GM18867 (cell line): ENCODE measurements around the gene ADGRG3.

ENCODE experiments used
- ATAC-seq: cut with Tn5 transposase; IDR thresholded peaks from one replicate; pipeline ENCODE4 v1.9.1; 2021; ENCODE audit warnings: mild to moderate bottlenecking, moderate library complexity; ENCODE audit not compliant: unreplicated experiment

Gene ADGRG3

DNA sequence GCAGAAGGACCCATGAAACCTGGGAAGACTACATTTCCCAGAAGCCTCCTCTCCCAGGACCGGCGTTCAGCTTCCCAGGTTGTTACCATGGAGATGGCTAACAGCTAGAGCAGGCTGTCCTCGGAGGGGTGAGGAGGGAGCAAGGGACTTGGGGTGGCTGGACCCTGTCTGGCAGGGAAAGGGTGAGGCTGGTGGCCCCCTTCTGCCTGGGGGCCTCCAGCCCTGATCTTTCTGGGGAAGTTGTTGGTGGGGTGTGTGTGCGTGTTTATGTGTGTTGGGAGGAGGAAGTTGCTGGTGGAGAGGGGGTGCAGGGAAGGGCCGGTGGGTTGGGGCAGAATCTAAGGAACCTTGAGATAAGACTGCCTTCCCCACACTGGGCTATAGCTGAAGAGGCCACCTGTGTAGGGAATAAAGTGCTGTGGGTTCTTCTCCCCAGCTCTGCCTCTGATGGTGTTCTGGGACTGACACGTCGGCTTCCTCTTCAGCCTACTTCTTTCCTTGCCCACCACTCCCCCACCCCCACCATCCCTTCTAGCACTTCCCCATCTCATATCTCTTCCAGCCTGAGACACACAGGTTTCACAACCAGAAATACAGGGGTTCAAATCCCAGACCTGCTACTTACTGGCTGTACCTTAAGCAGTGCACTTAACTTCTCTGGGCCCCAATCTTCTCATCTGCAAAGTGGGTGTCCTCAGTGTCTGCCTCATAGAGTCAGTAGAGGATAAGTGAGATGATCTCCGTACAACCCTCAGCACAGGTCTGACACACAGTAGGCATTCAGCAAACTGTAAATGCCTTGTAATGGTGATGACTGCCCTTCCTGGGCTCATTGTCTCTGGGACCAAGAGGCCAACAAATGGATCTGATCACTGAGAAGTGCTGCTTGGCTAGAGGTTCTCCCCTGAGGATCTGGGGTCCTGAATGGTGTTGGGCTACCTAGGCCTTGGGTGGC lies 26.9 kb downstream of the ADGRG3 start, which contains the start of gene DRC7:
Gene DRC7, plus strand, starts transcription at position 82 of the 955 bp plus-strand sequence. CDS start 3,144 bp downstream, outside the sequence.
- no peak for ATAC-seq

- no peak for ATAC-seq
These were observed 27.6 kb downstream of the ADGRG3 start for GRCh38 chr16:57695680-57696069.

DNA sequence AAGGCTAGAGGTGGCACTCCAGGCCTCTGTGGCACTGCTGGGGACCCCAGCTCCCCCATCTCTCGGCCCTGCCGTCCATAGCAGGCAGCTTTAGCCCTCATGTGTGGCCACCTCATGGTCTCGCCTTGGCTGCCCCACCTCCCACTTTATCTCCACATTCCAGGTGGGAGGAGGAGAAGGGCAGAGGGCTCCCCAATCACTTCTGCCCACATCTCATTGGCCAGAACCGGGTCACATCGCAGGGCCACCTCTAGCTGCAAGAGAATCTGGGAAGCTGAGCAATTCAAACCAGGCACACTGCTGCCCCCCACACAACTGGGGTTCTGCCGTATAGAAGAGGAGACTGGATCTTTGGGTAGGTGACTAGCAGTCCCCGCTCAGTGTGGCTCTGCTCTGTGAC lies 28.1 kb downstream of the ADGRG3 start:
- ATAC-seq: no peak

GRCh38 chr16:57697896-57698537 lies 29.9 kb downstream of the ADGRG3 start:
- ATAC-seq: no peak

DNA sequence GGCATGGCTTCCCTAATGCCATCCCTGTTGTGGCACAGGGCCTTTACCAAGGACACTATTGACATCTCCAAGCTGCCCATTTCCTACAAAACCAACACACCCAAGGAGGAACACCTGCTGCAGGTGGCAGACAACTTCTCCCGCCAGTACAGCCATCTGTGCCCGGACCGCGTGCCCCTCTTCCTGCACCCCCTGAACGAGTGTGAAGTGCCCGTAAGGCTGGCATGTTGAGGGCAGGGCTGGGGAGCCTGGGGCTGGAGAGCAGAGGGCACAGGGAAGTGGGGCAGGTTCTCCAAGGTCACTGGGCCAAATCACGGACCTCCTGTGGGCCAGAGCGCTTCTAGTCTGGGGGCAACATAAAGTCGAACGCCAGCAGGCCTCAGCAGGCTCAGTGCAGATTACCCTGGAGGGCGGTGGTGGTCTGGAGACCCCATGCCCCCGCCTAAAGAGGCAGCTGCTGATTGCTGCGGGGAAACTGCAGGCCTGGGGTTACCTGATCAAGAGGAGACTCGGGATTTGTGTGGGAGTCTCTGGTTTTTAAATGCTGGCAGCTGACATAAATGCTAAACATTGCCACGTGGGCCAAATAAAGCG lies 30.8 kb downstream of the ADGRG3 start:
- ATAC-seq: no peak

- ATAC-seq: no peak
These were observed 31.4 kb downstream of the ADGRG3 start for GRCh38 chr16:57699481-57699880.

DNA sequence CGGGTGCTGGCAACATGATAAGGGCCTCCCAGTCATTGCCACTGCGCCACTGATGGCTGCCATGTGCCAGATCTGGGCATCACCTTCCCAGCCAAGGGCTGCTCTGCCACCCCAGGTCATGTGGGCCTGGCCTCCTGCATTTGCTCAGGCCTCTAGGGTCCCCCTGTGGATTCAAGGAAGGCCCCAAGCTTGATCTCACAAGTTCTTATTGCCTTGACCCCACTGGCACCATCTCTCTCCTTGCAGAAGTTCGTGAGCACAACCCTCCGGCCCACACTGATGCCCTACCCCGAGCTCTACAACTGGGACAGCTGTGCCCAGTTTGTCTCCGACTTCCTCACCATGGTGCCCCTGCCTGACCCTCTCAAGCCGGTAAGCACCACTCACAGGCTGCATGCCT lies 31.8 kb downstream of the ADGRG3 start:
- ATAC-seq: no peak

DNA sequence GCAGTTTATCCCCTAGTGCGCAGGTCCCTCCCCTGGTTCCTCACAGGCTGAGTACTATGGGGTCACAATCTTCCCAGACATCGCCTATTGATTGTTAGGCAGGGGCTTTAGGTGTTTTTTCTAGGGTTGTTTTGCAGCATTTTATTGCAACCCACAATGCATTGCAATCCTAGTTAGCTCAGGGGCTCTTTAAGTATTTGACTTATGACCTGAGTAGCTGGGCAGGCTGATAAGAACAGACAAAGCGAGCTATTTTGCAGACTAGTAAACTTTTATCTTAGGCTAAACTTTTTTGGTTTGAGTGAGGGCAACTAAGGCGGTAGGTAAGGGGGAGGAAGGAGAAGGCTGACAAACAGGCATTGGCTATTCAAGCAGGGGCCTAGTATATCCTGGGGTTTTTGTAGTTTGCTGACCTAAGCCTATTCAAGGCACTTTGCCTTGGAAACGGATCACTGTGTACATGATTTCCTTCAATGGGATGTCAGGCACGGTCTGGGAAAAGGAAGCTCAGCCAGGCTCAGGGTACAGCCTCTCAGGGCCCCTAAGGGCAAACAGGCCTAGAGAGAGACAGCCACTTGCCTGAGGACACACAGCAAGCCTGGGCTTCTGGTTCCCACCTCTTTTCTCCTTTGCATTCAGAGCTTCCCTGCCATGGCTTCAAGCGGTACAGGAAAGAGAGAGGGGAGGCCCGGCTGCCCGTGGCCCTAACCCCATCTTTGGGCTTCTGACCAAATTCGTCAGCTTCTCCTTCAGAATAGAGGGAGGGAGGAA lies 32.9 kb downstream of the ADGRG3 start:
- ATAC-seq: no peak

DNA sequence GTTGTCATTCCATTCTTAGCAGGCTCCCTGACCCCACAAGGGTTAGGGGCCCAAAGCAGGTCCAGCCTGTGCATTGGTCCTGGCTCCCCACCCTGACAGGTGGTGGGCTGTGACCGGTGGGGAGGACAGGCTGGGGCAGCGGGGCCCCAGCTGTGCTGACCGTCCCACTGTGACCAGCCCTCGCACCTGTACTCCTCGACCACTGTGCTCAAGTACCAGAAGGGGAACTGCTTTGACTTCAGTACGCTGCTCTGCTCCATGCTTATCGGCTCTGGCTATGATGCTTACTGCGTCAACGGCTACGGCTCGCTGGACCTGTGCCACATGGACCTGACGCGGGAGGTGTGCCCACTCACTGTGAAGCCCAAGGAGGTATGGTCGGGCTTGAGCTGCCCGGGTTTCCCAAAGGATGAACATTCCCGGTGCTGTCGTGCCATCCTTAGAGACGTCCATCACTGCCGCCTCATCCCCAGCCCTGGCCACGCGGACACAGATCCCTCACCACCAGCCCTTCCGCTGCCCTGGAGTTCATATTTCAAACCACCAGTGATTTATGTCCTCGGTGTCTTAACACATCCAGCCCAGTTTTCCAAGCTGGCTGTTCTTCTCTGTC lies 33.8 kb downstream of the ADGRG3 start:
- no peak for ATAC-seq

GRCh38 chr16:57703416-57704010 lies 35.4 kb downstream of the ADGRG3 start:
- no peak for ATAC-seq

DNA sequence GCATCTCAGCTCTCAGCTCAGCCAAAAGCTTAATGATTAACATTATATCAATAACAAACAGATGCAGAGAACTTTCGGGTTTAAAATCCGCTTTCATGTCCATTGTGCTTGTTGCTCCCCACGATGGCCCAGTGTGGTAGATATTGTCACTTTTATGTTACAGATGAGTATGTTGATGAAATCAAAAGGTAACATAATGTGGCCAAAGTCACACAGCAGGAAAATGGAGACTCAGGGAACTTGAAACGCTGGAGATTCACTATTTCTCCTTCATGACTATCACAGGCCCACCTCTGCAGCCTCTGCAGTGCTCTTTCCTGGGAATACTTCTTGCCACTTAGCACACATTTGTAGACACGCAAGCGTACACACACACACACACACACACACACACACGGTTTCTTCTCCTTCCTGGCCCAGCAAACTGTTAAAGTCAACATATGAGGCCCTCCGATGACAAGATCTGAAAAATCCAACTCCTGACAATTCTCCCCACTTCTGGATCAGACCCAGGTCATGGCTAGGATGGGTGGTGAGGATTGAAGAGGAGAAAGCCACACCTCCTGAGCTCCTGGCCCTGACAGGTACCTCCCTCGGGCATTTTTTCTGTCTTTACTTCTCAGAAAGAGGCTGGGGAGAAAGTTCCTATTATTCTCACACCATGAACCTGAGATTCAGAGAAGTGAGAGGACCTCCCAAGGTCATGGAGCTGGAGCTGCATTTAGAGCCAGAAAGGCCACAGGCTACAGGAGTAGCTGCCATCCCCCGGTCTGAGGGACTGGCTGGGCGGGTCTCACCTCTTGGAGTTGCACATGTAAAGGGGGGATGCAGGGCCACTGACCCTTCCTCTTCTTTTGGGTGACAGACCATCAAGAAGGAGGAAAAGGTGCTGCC lies 36.2 kb downstream of the ADGRG3 start:
- no peak for ATAC-seq

GRCh38 chr16:57704905-57705852 lies 37.1 kb downstream of the ADGRG3 start:
- no peak for ATAC-seq

GRCh38 chr16:57706717-57707116 lies 38.6 kb downstream of the ADGRG3 start:
- no peak for ATAC-seq

DNA sequence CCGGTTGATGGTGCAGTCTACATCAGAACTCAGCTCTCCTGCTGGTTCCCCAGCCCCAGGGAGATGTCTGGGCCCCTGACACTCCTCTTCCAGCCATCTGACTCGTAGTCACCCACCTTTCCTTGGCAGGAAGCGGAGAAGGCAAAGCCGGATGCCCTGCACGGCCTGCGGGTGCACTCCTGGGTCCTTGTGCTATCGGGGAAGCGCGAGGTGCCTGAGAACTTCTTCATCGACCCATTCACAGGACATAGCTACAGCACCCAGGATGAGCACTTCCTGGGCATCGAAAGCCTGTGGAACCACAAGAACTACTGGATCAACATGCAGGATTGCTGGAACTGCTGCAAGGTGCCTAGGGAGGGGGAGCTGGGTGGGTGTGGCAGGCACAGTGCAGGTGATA lies 39.2 kb downstream of the ADGRG3 start:
- ATAC-seq: no peak

DNA sequence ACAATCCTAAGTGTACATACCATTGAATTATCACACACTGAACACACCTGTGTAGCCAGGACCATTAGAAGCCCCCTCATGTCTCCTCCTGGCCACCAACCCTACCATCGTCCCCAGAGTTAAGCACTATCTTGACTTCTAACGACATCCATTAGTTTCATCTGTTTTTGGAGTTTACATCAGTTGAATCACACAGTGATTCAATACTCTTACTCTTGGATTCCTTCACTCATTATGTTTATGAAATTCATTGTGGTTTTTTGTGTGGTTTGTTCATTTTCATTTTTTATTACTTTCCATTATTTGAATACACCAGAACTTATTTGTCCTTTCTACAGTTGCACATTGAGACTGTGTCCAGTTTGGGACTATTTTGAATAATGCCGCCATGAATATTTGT lies 40.1 kb downstream of the ADGRG3 start:
- no peak for ATAC-seq

DNA sequence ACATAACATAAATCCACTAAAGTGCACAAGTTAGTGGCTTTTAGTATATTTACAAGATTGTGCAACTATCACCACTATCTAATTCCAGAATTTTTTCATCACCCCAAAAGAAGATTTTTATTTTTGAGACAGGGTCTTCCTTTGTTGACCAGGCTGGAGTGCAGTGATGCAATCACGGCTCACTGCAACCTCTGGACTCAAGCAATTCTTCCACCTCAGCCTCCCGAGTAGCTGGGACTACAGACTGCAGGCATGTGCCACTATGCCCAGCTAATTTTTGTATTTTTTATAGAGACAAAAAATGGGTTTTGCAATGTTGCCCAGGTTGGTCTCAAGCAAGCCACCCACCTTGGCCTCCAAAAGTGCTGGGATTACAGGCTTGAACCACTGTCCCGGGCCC lies 41.6 kb downstream of the ADGRG3 start:
- no peak for ATAC-seq

GRCh38 chr16:57711346-57711745 lies 43.2 kb downstream of the ADGRG3 start:
- ATAC-seq: no peak

GRCh38 chr16:57711993-57712392 lies 43.9 kb downstream of the ADGRG3 start:
- no peak for ATAC-seq
